WTC11 (cell line): ENCODE results near the gene CRACDL. TPM values are rescaled to one million over a fixed set of nuclear protein-coding genes. Genes with fewer than 3 reads are reported as not detected.

Experiments
- ATAC-seq: fragments of 200-7000 bp; cut with Tn5 transposase; 2 replicates; pipeline ENCODE4 v1.10.0; 2021; ENCODE audit warnings: mild to moderate bottlenecking, moderate library complexity
- CTCF ChIA-PET: fragments of 300-600 bp; sonication (Branson Sonifier 250); formaldehyde crosslinking; loops from one replicate; lab custom pipeline; 2021; ENCODE audit warnings: antibody characterized with exemption; lab: Charles Lee
- POLR2A ChIA-PET: fragments of 350-600 bp; sonication (Branson Sonifier 250); formaldehyde crosslinking; loops from one replicate; lab custom pipeline; 2021; ENCODE audit warnings: antibody characterized with exemption; lab: Charles Lee
- DNase-seq: peaks from one replicate; pipeline ENCODE4 v3.0.0; 2021; ENCODE audit warnings: low spot score
- H3K27ac Mint-ChIP-seq: 2 replicates; pipeline ENCODE4 v1.8.0; 2021; ENCODE audit warnings: mixed read lengths
- H3K27me3 Mint-ChIP-seq: 2 replicates; pipeline ENCODE4 v1.8.0; 2021; ENCODE audit warnings: low read depth, mild to moderate bottlenecking, moderate library complexity, mixed read lengths
- H3K36me3 Mint-ChIP-seq: 2 replicates; pipeline ENCODE4 v1.8.0; 2021; ENCODE audit warnings: mixed read lengths
- H3K4me1 Mint-ChIP-seq: 2 replicates; pipeline ENCODE4 v1.8.0; 2022; ENCODE audit warnings: mixed read lengths
- H3K4me3 Mint-ChIP-seq: 2 replicates; pipeline ENCODE4 v1.8.0; 2021; ENCODE audit warnings: mild to moderate bottlenecking, moderate library complexity, mixed read lengths
- H3K9me3 Mint-ChIP-seq: 2 replicates; pipeline ENCODE4 v1.8.0; 2021; ENCODE audit warnings: mixed read lengths
- CBFB ChIP-seq: sonication (generic); formaldehyde crosslinking; IDR thresholded peaks from 2 replicates; pipeline ENCODE4 v1.8.1; 2022; ENCODE audit warnings: mild to moderate bottlenecking, low read depth, missing genetic modification reagents
- EMX1 ChIP-seq: fragments of 250-450 bp; sonication (Bioruptor Pico); IDR thresholded peaks from 2 replicates; pipeline ENCODE4 v1.8.0; 2021; ENCODE audit warnings: mild to moderate bottlenecking
- FOXP4 ChIP-seq: sonication (generic); formaldehyde crosslinking; IDR thresholded peaks from 2 replicates; pipeline ENCODE4 v1.8.0; 2022; ENCODE audit warnings: mild to moderate bottlenecking, missing genetic modification reagents
- HMGA2 ChIP-seq: fragments of 250-450 bp; sonication (Bioruptor Pico); IDR thresholded peaks from 2 replicates; pipeline ENCODE4 v1.4.0; 2021; ENCODE audit warnings: mild to moderate bottlenecking, moderate library complexity
- JAZF1 ChIP-seq: fragments of 250-450 bp; sonication (Bioruptor Pico); IDR thresholded peaks from 2 replicates; pipeline ENCODE4 v1.9.0; 2021; ENCODE audit warnings: moderate library complexity, mild to moderate bottlenecking, inconsistent platforms
- NR1H2 ChIP-seq: sonication (generic); formaldehyde crosslinking; IDR thresholded peaks from 2 replicates; pipeline ENCODE4 v1.9.0; 2021; ENCODE audit warnings: mild to moderate bottlenecking, moderate library complexity, missing genetic modification reagents
- PRDM15 ChIP-seq: sonication (generic); formaldehyde crosslinking; IDR thresholded peaks from 2 replicates; pipeline ENCODE4 v1.8.0; 2022; ENCODE audit warnings: missing genetic modification reagents
- PRRX2 ChIP-seq: fragments of 250-450 bp; sonication (Bioruptor Pico); IDR thresholded peaks from 2 replicates; pipeline ENCODE4 v1.8.0; 2021; ENCODE audit warnings: mild to moderate bottlenecking
- SMAD4 ChIP-seq: sonication (generic); formaldehyde crosslinking; IDR thresholded peaks from 2 replicates; pipeline ENCODE4 v1.8.0; 2022; ENCODE audit warnings: mild to moderate bottlenecking, missing genetic modification reagents
- TEAD1 ChIP-seq: sonication (generic); formaldehyde crosslinking; IDR thresholded peaks from 2 replicates; pipeline ENCODE4 v1.8.0; 2022; ENCODE audit warnings: mild to moderate bottlenecking, missing genetic modification reagents
- USF1 ChIP-seq: sonication (generic); formaldehyde crosslinking; IDR thresholded peaks from 2 replicates; pipeline ENCODE4 v1.8.0; 2022; ENCODE audit warnings: mild to moderate bottlenecking, missing genetic modification reagents
- ZNF232 ChIP-seq: sonication (generic); formaldehyde crosslinking; IDR thresholded peaks from 2 replicates; pipeline ENCODE4 v1.8.0; 2022; ENCODE audit warnings: mild to moderate bottlenecking, missing genetic modification reagents
- ZNF281 ChIP-seq: sonication (generic); formaldehyde crosslinking; IDR thresholded peaks from 2 replicates; pipeline ENCODE4 v1.8.0; 2023; ENCODE audit warnings: mild to moderate bottlenecking, missing genetic modification reagents
- ZNF532 ChIP-seq: fragments of 250-450 bp; sonication (Bioruptor Pico); IDR thresholded peaks from 2 replicates; pipeline ENCODE4 v1.9.0; 2021; ENCODE audit warnings: mild to moderate bottlenecking, borderline replicate concordance
- total RNA-seq: library from RNA; stranded (reverse); gene quantifications from 3 replicates; pipeline ENCODE4 v1.2.3, GENCODE V29; 2021

CRACDL gene
- total RNA-seq, 1 experiment from 2014 or later, result 0.72 TPM

GRCh38 chr2:98847853-98848252, 88.2 kb downstream of the CRACDL start:
- CTCF ChIA-PET, result no interaction called here
- no peak overlapping the region for H3K4me3 Mint-ChIP-seq
- DNase-seq (no peak), ATAC-seq (no peak)
- POLR2A ChIA-PET, result no interaction called here
- H3K4me1 Mint-ChIP-seq, result no peaks in the 10 kb centered on the region
- no peaks in the 10 kb centered on the region for H3K9me3 Mint-ChIP-seq
- H3K27ac Mint-ChIP-seq, result no peak overlapping the region
- no peaks in the 10 kb centered on the region for H3K27me3 Mint-ChIP-seq
- TF ChIP-seq EMX1 (CRISPR knock-in tag) (no peak), CBFB (CRISPR knock-in tag) (no peak), HMGA2 (CRISPR knock-in tag) (no peak), ZNF532 (no peak), NR1H2 (CRISPR knock-in tag) (no peak), JAZF1 (CRISPR knock-in tag) (no peak), USF1 (CRISPR knock-in tag) (no peak), SMAD4 (CRISPR knock-in tag) (no peak), ZNF232 (CRISPR knock-in tag) (no peak), PRDM15 (no peak), PRRX2 (CRISPR knock-in tag) (no peak), ZNF281 (CRISPR knock-in tag) (no peak), TEAD1 (CRISPR knock-in tag) (no peak), FOXP4 (no peak)
- H3K36me3 Mint-ChIP-seq, result no peaks in the 10 kb centered on the region
